Heart right ventricle (tissue), 16 donors: ENCODE results near the gene PACSIN2. TPM values are rescaled to one million over a fixed set of nuclear protein-coding genes. Genes with fewer than 3 reads are reported as not detected.

Experiments used
- ATAC-seq, 8 donors: fragments of 200-7000 bp; cut with Tn5 transposase; one replicate each; pipeline ENCODE4 v1.9.1; 2020; ENCODE audit warnings: mild to moderate bottlenecking in 8 of 8, moderate library complexity in 8 of 8, moderate number of reproducible peaks in 1 of 8
- DNase-seq, 2 donors: peaks; one replicate each; pipeline ENCODE4 v3.0.0-alpha.2; 2020
- H3K27ac ChIP-seq, 10 donors: fragments of 200-600 bp; sonication (generic) in 2 of 10; one replicate each; pipeline versions ENCODE4 v1.5.0 to v1.8.0; 2020 to 2022; ENCODE audit warnings: mild to moderate bottlenecking in 3 of 10
- H3K27me3 ChIP-seq, 7 donors: fragments of 200-600 bp; one replicate each; pipeline ENCODE4 v1.8.0; 2021 to 2022; ENCODE audit warnings: mild to moderate bottlenecking in 2 of 7
- H3K36me3 ChIP-seq, 9 donors: fragments of 200-600 bp; sonication (generic) in 1 of 9; one replicate each; pipeline versions ENCODE4 v1.5.0 to v1.8.0; 2020 to 2022; ENCODE audit warnings: mild to moderate bottlenecking in 2 of 9
- H3K4me1 ChIP-seq, 9 donors: fragments of 200-600 bp; sonication (generic) in 1 of 9; one replicate each; pipeline versions ENCODE4 v1.5.0 to v1.8.0; 2020 to 2022; ENCODE audit warnings: mild to moderate bottlenecking in 4 of 9
- H3K4me3 ChIP-seq, 10 donors: fragments of 200-600 bp; sonication (generic) in 2 of 10; one replicate each; pipeline versions ENCODE4 v1.5.0 to v1.8.0; 2020 to 2022; ENCODE audit warnings: mild to moderate bottlenecking in 7 of 10, moderate library complexity in 2 of 10
- H3K9me3 ChIP-seq, 11 donors: fragments of 200-600 bp in 10 of 11; sonication (generic) in 2 of 11; one replicate each; pipeline versions ENCODE4 v1.5.0 to v1.8.0; 2013 to 2022; ENCODE audit warnings: mild to moderate bottlenecking in 2 of 11, control low read depth in 1 of 11, moderate library complexity in 1 of 11
- WGBS, 2 donors: extraction: QIAGEN DNeasy Blood & Tissue Kit; methylation state at CpG; one replicate each; pipeline ENCODE4 v1.1.7; 2013; ENCODE audit warnings: inconsistent platforms in 1 of 2; 5-methylcytosine and 5-hydroxymethylcytosine counted together
- intact Hi-C, 10 donors: fragments of 100-400 bp; cut with DNase I; formaldehyde crosslinking; loops; one replicate each; pipeline versions ENCODE4 v1.11.1 to v1.14.2; 2022
- polyA plus RNA-seq, 2 donors: library from polyadenylated mRNA; stranded (reverse); fragments of 200-250 nt; gene quantifications; one replicate each; pipeline ENCODE4 v1.2.3, GENCODE V29; 2013
- total RNA-seq, 10 donors: library from RNA; stranded (reverse); fragmentation: NEBNext Ultra II Directional in 3 of 10; extraction: Animal tissue kit (Norgen Biotek cat#: 25700) in 3 of 10; gene quantifications; one replicate each; pipeline versions ENCODE4 v1.2.1 to v1.2.4, GENCODE V29; 2021 to 2023
- TF ChIP-seq, protein P1 (sequence below), 9 donors: fragments of 200-600 bp; sonication (generic) in 2 of 9; IDR thresholded peaks; one replicate each; pipeline versions ENCODE4 v1.5.0 to v1.8.0; 2021 to 2022; ENCODE audit warnings: antibody characterized with exemption in 9 of 9, mild to moderate bottlenecking in 5 of 9, moderate library complexity in 1 of 9
- donor health status: Arrhythmogenic right ventricular cardiomyopathy.
- donor health status: ischemic (EF 13 %, LVEDD 7.1; RV severe dilation, severe dysfunction).
- donor health status: healthy with polysubstance abuse.
- donor health status: DM: no; HTN: yes; CAD: no.
- donor health status: DM: no; HTN: no; CAD: no.
- donor health status: ischemic (EF 25% LVEDD 6.9; RV normal size, moderate dysfunction).
- donor health status: ischemic (EF 25% LVEDD 5.7; RV mildly dilated, moderate dysfunction).
- donor health status: healthy.
- donor health status: DM: yes; HTN: yes; CAD: no.
- donor health status: Ischemic cardiomyopathy.
- donor health status: ischemic (EF 35%, LVEDD 5.7; RV mildly dilated, moderate dysfunction).
- donor health status: nonischemic (EF 11% LVEDD 7.7; RV severe dilation, severe dysfunction).
- donor health status: DM: yes; HTN: yes; CAD: no.
- donor health status: PGD.
- donor health status: ischemic (EF 29% LVEDD 5.4; RV normal size, mild dysfunction).
- donor health status: nonischemic (EF 23%, LVEDD 6.1; RV moderate dilation, normal function).

PACSIN2 gene
- total and polyA plus RNA-seq, 12 donors, result 24.3 to 69.7 (median 57.0) TPM

DNA sequence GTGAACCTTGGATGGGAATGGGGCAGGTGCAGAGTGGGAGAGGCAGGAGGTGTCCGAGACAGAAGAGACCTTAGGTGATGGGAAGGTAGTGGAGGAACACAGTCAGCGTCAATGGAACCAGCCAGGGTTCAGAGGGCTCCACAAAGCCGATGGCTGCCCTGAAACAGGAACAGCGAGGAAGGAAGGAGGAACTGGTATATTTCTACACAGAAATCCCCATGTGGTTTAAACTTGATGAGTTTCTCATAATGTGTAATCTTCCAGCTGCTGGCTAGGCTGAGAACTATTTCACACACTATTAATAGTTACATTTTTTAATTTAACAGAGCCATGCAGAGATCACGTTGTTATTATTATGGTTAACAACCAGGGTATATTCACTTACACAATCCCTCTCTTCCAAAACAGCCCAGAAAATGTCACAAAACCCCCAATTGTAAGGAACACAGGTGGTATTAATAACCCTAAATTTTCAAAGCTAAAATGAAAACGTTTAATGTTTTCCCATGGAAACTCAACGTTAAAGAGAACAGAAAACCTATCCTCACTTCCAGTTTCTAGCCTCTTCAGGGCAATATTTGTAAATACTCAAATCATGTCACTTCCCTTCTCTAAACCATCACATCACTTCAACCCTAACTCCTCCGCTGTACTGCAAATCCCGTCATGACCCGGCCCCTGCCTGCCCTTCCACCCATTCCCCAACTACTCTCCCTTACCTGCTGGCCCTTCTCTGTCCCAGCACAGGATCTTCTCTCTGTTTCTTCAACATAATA lies 83.3 kb downstream of the PACSIN2 start:
- Histone ChIP-seq H3K4me3 (peak overlapping the region in 1 of 10 donors; percentile 1), H3K36me3 (no peaks in the 10 kb centered on the region), H3K27me3 (no peaks in the 10 kb centered on the region), H3K27ac (peak overlapping the region; percentile 80 to 91 (median 86)), H3K9me3 (no peaks in the 10 kb centered on the region), H3K4me1 (peaks cover 57 to 100% (median 94%) of the 10 kb centered on the region in 9 donors)
- whole genome bisulfite sequencing, 2 donors, result 43 to 45% methylated on average over 10 of the region's 10 CpGs
- ATAC-seq (peak; percentile 14 to 52 (median 42)), DNase-seq (no peak)
- TF ChIP-seq, protein P1, sequence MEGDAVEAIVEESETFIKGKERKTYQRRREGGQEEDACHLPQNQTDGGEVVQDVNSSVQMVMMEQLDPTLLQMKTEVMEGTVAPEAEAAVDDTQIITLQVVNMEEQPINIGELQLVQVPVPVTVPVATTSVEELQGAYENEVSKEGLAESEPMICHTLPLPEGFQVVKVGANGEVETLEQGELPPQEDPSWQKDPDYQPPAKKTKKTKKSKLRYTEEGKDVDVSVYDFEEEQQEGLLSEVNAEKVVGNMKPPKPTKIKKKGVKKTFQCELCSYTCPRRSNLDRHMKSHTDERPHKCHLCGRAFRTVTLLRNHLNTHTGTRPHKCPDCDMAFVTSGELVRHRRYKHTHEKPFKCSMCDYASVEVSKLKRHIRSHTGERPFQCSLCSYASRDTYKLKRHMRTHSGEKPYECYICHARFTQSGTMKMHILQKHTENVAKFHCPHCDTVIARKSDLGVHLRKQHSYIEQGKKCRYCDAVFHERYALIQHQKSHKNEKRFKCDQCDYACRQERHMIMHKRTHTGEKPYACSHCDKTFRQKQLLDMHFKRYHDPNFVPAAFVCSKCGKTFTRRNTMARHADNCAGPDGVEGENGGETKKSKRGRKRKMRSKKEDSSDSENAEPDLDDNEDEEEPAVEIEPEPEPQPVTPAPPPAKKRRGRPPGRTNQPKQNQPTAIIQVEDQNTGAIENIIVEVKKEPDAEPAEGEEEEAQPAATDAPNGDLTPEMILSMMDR (IDR thresholded peaks at IDR 0.05), result no peak
- intact Hi-C loops, result no loop called here

- Histone ChIP-seq H3K9me3 (no peaks in the 10 kb centered on the region), H3K4me1 (peaks cover 57 to 100% (median 95%) of the 10 kb centered on the region in 9 donors), H3K36me3 (no peaks in the 10 kb centered on the region), H3K27ac (peak overlapping the region; percentile 80 to 91 (median 86)), H3K4me3 (peak overlapping the region in 1 of 10 donors; percentile 1), H3K27me3 (no peaks in the 10 kb centered on the region)
- intact Hi-C loops, result no loop called here
- WGBS, 2 donors, result 46 to 50% methylated on average over 9 of the region's 9 CpGs
- TF ChIP-seq, protein P1 (IDR thresholded peaks at IDR 0.05), result peak in 5 of 9 donors; percentile 11 to 46 (median 40)
- ATAC-seq, result peak; percentile 4 to 62 (median 52)
- peak; percentile 36 to 57 for DNase-seq
Observed at GRCh38 chr22:42930810-42931420, 84.0 kb downstream of the PACSIN2 start.

- Histone ChIP-seq H3K4me1 (peaks cover 49 to 98% (median 94%) of the 10 kb centered on the region in 9 donors), H3K27ac (peak overlapping the region in 9 of 10 donors; percentile 80 to 91 (median 86)), H3K9me3 (no peaks in the 10 kb centered on the region), H3K4me3 (no peak overlapping the region), H3K36me3 (no peaks in the 10 kb centered on the region), H3K27me3 (no peaks in the 10 kb centered on the region)
- TF ChIP-seq, protein P1 (IDR thresholded peaks at IDR 0.05), result no peak
- ATAC-seq (no peak), DNase-seq (no peak)
- intact Hi-C loops, result loop anchor here in 1 of 10 donors (5.0 kb wide), 1 partner anchor 33 kb away; no protein-coding TSS in a partner anchor
- WGBS, 2 donors, result 23 to 28% methylated on average over 6 of the region's 6 CpGs
Observed at GRCh38 chr22:42929838-42930155, 85.2 kb downstream of the PACSIN2 start.

DNA sequence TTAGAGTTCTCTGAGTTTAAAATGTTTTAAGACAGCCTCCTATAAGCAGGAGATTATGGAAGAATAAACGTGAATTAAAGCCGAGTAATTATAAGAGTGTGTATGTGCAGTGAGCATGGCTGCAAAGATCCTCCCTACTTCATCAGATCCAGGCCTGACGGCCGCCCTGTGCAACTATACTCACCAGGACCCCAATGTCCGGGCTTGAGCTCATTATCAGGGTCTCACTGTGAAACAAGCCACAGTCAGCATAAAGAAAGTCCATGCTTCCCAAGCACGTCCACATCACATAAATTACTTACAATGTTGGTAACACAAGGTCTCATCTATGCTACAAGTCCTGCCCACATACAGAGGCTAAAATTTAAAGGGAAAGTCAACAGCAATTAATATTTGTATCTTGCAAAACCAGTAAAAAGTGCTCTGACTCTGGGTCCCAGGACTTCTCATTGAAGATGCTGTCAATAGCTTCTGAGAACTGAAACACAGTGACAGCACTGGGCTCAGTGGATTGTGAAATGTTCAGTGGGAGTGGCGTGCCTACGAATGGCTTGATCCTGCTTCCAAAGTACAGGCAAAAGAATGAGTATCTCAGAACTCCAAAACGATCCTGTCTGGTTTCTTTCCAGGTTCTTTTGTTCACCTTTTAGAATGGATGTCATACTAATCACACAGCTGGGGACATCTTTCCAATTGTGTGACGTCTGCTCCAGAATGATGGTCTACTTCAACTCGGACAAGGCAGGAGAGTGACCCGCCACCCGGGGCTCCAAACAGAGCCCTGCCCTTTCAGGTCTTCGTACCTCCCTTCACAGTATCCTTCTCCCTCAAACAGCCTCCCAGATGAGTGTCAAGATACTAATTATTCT lies 85.7 kb downstream of the PACSIN2 start:
- TF ChIP-seq, protein P1 (IDR thresholded peaks at IDR 0.05), result no peak
- Histone ChIP-seq H3K36me3 (no peaks in the 10 kb centered on the region), H3K27ac (peak overlapping the region in 9 of 10 donors; percentile 80 to 91 (median 86)), H3K27me3 (no peaks in the 10 kb centered on the region), H3K4me3 (no peak overlapping the region), H3K9me3 (no peaks in the 10 kb centered on the region), H3K4me1 (peaks cover 43 to 98% (median 88%) of the 10 kb centered on the region in 9 donors)
- DNase-seq (no peak), ATAC-seq (peak in 1 of 8 donors; percentile 57)
- intact Hi-C loops, result loop anchor here in 1 of 10 donors (5.0 kb wide), 1 partner anchor 33 kb away; no protein-coding TSS in a partner anchor
- WGBS, 2 donors, result 66 to 69% methylated on average over 14 of the region's 14 CpGs
